Fibroblast of skin of right quadriceps (primary cell): ENCODE results near the gene VPS36.
"Not testable (repeated sequence)": the region's sequence is repeated elsewhere in the genome, so short reads cannot be mapped to it uniquely, and the experiment has no call there.

Experiments used
- DNase-seq: peaks from one replicate; pipeline ENCODE4 v3.0.0-alpha.2; 2013

VPS36 gene

DNA sequence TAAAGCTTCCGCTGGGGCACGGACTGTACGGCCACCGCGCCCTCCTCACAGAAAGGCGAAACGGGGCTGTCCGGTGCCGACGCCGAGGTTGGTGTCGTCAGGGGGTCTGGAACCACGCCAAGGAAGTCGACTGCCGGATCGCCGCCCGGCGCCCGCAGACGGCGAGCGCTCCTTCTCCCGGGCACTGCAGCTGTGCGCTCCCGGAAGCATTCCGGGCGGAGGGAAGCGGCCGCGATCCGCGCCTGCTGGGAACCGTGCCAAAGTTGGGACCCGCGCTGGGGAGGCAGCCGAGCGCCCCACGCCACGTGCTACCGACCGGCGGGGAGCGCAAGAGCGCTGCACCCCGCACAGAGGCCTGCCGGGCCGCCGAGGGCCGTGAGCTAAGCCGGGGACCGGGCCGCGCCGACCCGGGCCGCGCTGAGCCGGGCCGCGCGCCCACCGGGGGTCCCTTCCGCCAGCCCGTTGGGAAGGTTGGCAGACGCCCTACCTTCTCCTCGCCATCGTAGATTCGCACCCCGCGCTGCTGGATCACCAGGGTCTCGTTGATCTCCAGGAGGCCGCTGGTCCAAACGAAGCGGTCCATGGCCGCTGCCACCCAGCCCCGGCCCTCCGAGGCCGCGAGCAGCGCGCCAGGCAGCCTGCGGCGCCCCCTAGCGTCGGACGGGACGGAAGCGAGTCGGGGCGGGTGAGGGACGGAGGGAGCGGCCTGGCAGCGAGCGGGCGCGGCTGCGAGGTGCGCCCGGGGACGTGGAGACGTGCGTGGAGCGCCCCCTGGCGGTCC is at the start of gene VPS36:
VPS36 (minus strand) TSS at position 623 of the 781 bp plus-strand sequence; CDS start at position 583, 40 bp downstream.
- DNase-seq = peak; percentile 93

DNA sequence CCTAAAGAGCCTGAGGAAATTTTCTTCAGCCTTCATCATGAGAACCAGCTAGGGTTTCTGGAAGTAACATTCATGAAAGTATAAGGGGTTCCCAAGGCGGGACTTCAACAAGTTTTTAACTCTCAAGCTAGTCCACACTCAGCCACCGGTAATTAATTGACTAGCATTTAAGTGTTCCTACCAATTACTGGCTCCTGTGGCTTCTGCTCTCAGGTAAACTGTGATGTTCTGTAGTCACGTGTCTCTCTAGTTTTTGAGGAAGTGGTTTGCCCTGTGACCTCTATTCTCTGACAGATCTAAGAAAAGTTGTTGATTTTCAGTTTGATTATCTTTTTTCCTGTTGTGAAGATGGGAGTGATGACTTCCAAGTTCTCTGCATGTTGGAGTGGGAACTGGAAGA is 47.5 kb upstream of the VPS36 start:
- DNase-seq = not testable (repeated sequence)

- not testable (repeated sequence) for DNase-seq
Observed at GRCh38 chr13:52494241-52494640, 43.8 kb upstream of the VPS36 start.

DNA sequence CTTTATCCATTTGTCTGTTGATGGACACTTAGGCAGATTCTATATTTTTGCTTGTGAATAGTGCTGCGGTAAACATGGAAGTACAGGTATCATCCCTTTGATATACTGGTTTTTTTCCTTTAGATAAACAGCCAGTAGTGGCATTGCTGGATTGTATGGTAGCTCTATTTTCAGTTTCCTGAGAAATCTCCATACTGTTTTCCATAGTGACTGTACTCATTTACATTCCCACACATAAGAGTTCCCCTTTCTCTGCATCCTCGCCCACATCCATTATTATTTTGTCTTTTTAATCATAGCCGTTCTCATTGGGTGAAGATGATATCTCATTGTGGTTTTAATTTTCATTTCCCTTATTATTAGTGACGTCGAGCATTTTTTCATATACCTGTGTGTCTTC is 40.6 kb upstream of the VPS36 start:
- not testable (repeated sequence) for DNase-seq

DNA sequence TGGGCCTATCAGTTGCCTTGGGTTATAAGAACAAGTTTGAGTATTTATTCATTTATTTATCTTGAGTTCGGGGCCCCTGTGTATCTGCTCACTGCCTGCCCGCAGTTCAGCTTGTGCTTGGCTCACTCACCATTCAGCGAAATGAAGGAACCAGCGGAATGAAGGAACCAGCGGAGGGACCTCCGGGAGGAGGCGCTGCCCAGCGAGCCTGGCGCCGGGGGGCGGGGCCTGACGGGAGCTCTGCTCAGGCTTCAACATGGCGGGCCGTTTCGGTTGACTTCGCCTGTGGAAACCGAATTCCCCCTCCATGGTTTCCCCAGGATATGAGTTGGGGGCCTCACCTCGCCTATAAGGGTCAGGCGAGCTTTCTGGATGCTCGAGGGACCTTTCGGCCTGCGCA is 38.3 kb upstream of the VPS36 start:
- not testable (repeated sequence) for DNase-seq

DNA sequence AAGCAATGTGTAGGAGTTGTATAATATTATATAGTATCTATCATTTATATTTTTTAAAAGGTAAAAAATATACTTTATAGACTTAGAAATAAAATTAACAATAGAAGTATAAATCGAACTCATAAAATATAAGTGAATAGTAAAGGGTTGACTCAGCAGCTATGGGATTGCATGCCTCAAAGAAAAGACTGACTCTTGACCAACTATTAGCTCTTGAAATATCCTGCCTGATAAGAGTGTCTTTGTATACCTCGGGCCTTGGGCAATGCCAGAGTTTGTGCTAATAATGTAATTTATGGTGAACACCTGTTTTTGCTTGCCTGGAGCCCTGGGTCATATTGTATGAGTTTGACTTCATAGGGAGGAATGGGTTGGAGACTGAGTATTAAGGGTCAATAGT is 36.6 kb upstream of the VPS36 start:
- DNase-seq = not testable (repeated sequence)

DNA sequence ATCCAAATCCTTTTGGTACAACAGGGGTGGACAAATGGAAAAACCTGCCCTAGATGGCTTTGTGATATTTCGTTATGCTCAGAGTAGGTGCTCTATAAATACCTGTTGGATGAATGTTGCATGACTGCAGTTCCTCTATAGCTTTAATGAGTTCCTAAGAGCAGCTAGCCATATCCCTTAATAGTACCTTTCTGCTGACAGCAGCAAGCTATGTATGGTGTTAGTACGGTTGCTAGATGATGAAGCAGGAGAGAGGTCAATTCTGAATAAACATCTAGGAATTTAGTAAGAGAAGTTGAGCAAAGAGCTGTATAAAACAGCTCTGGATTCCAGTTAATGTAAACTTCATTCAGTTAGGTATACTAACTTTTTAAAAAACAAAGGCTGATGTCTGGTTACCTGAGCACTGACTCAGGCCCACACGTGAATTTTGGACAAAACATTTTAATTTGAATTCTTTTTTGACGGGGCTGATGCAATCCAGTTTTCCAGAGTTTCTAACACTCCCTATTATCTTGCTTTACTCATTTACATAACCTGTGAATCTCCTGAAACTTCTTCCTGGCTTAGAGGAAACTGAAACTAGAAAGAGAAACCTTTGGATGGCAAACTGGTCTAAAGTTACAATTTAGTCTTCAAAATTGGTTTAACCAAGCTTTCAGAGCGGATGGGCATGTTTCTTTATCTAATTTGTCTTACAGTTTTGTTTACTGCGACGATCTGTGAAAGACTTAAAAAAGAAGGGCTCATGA is 30.4 kb upstream of the VPS36 start:
- DNase-seq = not testable (repeated sequence)

GRCh38 chr13:52468487-52468886 is 18.1 kb upstream of the VPS36 start:
- not testable (repeated sequence) for DNase-seq

DNA sequence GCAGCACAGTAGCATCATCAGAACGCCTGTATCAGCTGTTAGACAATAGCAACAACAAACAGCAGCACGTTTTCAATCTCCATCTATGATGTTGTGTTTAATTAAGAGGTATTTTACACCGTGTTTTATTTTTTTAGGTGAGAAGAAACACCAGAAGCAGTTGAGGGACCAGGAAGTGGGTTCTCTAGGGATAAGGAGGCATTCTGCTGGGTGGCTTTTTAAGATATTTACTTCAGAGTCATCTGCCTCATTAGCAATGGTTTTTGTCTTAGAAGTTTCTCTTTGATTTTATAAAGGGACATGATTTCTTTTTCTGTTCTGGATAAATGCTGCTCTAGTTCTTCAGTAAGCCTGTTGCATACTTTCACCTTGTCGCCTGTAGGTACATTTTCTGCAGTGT is 13.1 kb upstream of the VPS36 start:
- no peak for DNase-seq

- no peak for DNase-seq
Observed at GRCh38 chr13:52461265-52461664, 10.8 kb upstream of the VPS36 start.

GRCh38 chr13:52459668-52460067 is 9.2 kb upstream of the VPS36 start:
- DNase-seq = peak; percentile 47

DNA sequence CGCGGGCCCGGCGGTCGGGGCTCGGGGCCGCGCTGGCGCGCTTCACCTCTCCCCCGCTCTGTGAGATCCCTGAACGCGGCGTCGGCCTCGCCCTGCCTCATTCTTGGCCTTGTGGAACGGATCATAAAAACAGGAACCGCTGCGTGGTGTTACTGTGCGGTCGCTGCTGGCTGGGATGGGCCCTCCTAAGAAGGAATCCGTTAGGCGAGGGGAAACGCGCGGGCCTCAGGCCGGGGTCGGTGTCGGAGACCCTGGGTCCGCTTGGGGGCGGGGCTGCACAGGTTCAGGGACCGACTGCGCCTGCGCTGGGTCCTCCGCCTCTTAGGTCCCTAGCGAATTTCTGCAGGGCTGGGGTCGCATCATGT is 5.2 kb upstream of the VPS36 start:
- peak; percentile 61 for DNase-seq

- DNase-seq = peak; percentile 91
Observed at GRCh38 chr13:52454820-52455676, 4.6 kb upstream of the VPS36 start, which contains the start of gene CKAP2. Gene CKAP2, plus strand, starts transcription at chr13:52455478. Its CDS starts 79 bp downstream, at chr13:52455557.

DNA sequence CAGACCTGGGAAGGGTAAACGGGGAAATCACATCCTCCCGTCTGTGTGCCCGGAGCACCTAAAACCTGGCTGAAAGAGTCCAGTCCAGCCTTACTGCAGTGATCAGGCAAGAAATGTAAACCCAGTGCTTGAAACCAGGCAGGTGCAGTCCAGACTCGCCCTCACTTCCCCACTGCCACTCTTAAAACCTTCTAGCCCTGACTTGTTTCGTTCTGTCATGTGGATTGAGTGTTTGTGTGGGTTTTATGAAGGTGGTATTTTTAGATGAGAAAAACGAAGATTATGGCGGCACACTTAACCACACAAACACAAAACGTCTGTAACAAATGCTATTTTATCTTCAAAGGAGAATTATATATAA is 4.0 kb upstream of the VPS36 start:
- DNase-seq = no peak

GRCh38 chr13:52452470-52452869 is 2.0 kb upstream of the VPS36 start:
- no peak for DNase-seq

- DNase-seq = no peak
Observed at GRCh38 chr13:52451135-52451804, 836 bp upstream of the VPS36 start.

DNA sequence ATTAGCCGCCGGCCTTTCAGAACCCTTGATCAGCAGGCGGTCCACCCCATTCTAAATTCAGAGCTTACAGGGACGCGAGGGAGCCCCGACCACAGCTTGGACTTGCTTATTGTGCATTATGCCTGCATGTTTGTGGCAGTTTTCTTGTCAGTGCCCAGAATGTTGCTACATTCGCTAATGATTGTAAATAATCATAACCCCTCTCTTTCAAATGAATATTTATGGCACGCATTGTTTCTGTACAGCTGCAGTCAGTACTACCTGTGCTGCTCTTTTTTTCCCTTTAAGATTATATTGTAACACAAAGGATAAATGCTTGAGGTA is 321 bp upstream of the VPS36 start:
- DNase-seq = no peak

- no peak for DNase-seq
Observed at GRCh38 chr13:52449331-52450011, 963 bp downstream of the VPS36 start.

- peak; percentile 7 for DNase-seq
Observed at GRCh38 chr13:52447815-52448552, 2.5 kb downstream of the VPS36 start.

DNA sequence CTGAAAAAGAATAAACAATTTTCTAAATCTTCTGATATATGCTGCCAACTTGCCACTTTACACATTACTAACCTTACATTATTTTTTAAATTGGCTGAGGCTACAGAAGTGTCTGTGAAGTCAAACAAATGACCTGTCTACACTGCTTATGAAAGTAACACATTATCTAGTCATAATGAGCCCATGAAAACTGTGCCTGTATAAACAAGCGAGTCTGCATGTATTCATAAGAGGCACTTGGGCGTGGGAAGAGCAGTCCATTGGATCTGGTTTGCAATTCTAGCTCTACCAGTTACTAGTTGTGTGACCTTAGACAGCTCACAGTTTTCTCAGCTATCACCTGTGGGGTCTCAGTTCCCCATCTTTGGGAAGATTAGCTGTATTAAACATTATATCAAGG is 3.1 kb downstream of the VPS36 start:
- no peak for DNase-seq

DNA sequence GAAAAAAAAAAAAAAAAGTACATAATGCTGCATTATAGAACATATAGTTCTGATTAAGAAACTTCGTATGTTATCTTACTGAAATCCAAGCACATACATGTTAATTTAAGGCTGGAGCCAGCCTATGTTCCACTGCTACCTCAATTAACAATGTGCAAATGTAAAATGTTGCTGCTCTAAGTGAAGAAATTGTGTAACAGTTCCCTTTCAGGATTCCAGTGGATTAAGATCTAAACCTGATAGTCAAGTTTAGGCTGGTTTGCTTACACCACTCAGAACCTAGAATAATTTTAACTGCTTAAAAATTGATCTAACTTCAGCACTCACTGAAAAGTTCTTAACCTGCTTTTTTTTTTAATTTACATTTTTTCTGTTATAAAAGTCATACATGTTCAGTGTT is 4.2 kb downstream of the VPS36 start:
- DNase-seq = no peak

GRCh38 chr13:52432456-52432855 is 18.0 kb downstream of the VPS36 start:
- no peak for DNase-seq
